ENCODE results near the gene DCHS1. TPM values are rescaled to one million over a fixed set of nuclear protein-coding genes. Genes with fewer than 3 reads are reported as not detected.

The DCHS1 gene
- total and polyA plus RNA-seq, 2 of the 13 experiments (the other 11 are each of a cell fraction or from before 2014, with no cell fraction given) = under 0.01 to 0.03 TPM

- peak; percentile 93 for TF ChIP-seq ZNF280D (CRISPR knock-in tag; IDR thresholded peaks at IDR 0.05)
- TF ChIP-seq ZBTB14 (CRISPR knock-in tag; IDR thresholded peaks at IDR 0.05) = no peak
- 0 out of 2 replicates have a peak, but pooled peaks have one; percentile 43 for TF ChIP-seq PITX1 (CRISPR knock-in tag; IDR thresholded peaks at IDR 0.05)
- no peak for TF ChIP-seq ZNF33A (CRISPR knock-in tag; IDR thresholded peaks at IDR 0.05; ENCODE audit: borderline replicate concordance)
- no peak for TF ChIP-seq ZNF674 (CRISPR knock-in tag; IDR thresholded peaks at IDR 0.05; ENCODE audit: low read depth)
- no peak for TF ChIP-seq ZNF207 (IDR thresholded peaks at IDR 0.05; ENCODE audit: borderline replicate concordance)
- TF ChIP-seq ZNF709 (CRISPR knock-in tag; IDR thresholded peaks at IDR 0.05) = peak; percentile 96; the same call in 1 of the 2 replicates
- TF ChIP-seq ZNF800 (CRISPR knock-in tag; IDR thresholded peaks at IDR 0.05) = peak; percentile 69; the same call in 1 of the 2 replicates
- TF ChIP-seq THAP11 (CRISPR knock-in tag; IDR thresholded peaks at IDR 0.05) = peak; percentile 87
- TF ChIP-seq FOXJ3 (CRISPR knock-in tag; IDR thresholded peaks at IDR 0.05; ENCODE audit: borderline replicate concordance) = 0 out of 2 replicates have a peak, but pooled peaks have one; percentile 47
- peak; percentile 61 for TF ChIP-seq CEBPG (CRISPR knock-in tag; IDR thresholded peaks at IDR 0.05)
- TF ChIP-seq AHR (CRISPR knock-in tag; IDR thresholded peaks at IDR 0.05) = peak; percentile 65; the same call in 1 of the 2 replicates
- TF ChIP-seq ZMYM4 (CRISPR knock-in tag; IDR thresholded peaks at IDR 0.05) = peak; percentile 93
- TF ChIP-seq THRA (CRISPR knock-in tag; IDR thresholded peaks at IDR 0.05; ENCODE audit: borderline replicate concordance) = peak; percentile 12; the same call in 1 of the 2 replicates
- TF ChIP-seq ZNF10 (CRISPR knock-in tag; IDR thresholded peaks at IDR 0.05; ENCODE audit: borderline replicate concordance, low read depth) = no peak
- no peak for TF ChIP-seq ZNF567 (CRISPR knock-in tag; IDR thresholded peaks at IDR 0.05; ENCODE audit: borderline replicate concordance)
Observed at GRCh38 chr11:6682936-6683861, 27.6 kb upstream of the DCHS1 start, which contains the start of gene MRPL17 (continued).
